Astrocyte of the spinal cord (primary cell): ENCODE results near the gene FRAS1.
A peak's percentile ranks its signal among the peaks of the same experiment; 100 is the strongest.

Experiments
- DNase-seq: peaks from one replicate; pipeline ENCODE4 v3.0.0; 2011; ENCODE audit warnings: low read depth, low spot score
- H3K4me3 ChIP-seq: 2 replicates; pipeline ENCODE4 v1.5.1; 2011; ENCODE audit warnings: low read depth, mild to moderate bottlenecking, low read length, moderate library complexity
- in situ Hi-C: cut with HindIII; loops from 2 replicates; pipeline ENCODE4 v1.10.0; 2017; ENCODE audit warnings: low sequenced_read_pairs
- TF ChIP-seq, protein P1 (sequence below): IDR thresholded peaks from 2 replicates; pipeline ENCODE4 v1.5.1; 2012; ENCODE audit warnings: low read depth, mild to moderate bottlenecking, low read length, inconsistent platforms

The FRAS1 gene

DNA sequence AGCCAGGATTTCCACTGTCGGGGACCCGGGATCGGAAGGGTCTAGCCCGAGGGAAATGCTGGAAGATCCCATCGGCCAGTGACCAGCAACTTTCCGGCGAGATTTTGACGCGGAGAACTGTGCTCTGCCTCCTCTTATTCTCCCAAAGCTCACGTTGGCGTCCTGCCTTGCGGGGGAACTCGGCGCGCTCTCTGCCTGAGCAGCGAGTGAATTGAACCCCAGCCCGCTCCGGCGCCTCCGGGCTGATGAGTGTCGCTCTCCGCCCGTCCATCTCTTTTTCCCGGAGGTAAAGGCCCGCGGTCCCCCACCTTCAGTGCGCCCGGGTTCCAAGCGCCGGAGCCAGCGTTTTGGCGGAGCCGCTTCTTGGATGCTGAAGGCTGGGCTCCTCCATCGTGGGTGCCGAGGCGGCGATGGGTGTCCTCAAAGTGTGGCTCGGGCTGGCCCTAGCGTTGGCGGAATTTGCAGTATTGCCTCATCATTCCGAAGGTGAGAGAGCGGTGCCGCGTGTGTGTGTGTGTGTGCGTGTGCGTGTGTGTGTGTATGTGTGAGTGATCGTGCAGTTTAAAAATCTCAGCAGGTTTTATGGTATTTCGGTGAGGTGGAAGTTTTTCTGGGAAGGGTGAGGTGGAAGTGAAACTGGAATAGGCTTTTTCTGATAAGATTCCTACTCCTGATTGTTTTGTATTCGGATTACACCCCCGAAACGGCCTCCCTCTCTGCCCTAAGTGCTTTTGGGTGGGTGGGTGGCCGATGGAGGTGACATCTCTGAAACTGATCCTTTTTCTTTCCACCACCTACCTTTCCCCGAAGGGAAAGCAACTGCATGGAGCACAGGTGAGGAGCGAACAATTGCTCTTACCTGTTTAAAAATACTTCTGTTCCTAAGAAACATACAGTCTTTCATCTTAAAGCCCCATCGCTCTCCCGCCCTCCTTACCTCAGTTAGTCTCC lies 752 bp downstream of the FRAS1 start:
- TF ChIP-seq, protein P1, sequence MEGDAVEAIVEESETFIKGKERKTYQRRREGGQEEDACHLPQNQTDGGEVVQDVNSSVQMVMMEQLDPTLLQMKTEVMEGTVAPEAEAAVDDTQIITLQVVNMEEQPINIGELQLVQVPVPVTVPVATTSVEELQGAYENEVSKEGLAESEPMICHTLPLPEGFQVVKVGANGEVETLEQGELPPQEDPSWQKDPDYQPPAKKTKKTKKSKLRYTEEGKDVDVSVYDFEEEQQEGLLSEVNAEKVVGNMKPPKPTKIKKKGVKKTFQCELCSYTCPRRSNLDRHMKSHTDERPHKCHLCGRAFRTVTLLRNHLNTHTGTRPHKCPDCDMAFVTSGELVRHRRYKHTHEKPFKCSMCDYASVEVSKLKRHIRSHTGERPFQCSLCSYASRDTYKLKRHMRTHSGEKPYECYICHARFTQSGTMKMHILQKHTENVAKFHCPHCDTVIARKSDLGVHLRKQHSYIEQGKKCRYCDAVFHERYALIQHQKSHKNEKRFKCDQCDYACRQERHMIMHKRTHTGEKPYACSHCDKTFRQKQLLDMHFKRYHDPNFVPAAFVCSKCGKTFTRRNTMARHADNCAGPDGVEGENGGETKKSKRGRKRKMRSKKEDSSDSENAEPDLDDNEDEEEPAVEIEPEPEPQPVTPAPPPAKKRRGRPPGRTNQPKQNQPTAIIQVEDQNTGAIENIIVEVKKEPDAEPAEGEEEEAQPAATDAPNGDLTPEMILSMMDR: no peak
- peak; percentile 49 for DNase-seq
- in situ Hi-C loops: no loop called here
- H3K4me3 ChIP-seq: peak overlapping the region; percentile 61

GRCh38 chr4:78058591-78059523 lies 1.7 kb downstream of the FRAS1 start:
- TF ChIP-seq, protein P1: no peak
- DNase-seq: peak; percentile 29
- H3K4me3 ChIP-seq: peak overlapping the region; percentile 61
- in situ Hi-C loops: no loop called here

GRCh38 chr4:78059524-78059889 lies 2.4 kb downstream of the FRAS1 start:
- TF ChIP-seq, protein P1: peak; percentile 62
- H3K4me3 ChIP-seq: peak overlapping the region; percentile 61
- in situ Hi-C loops: no loop called here
- peak; percentile 66 for DNase-seq

GRCh38 chr4:78059938-78060337 lies 2.8 kb downstream of the FRAS1 start:
- DNase-seq: no peak
- H3K4me3 ChIP-seq: no peak overlapping the region
- in situ Hi-C loops: no loop called here
- TF ChIP-seq, protein P1: no peak

- TF ChIP-seq, protein P1: no peak
- peak; percentile 4 for DNase-seq
- in situ Hi-C loops: no loop called here
- H3K4me3 ChIP-seq: no peak overlapping the region
Measured at GRCh38 chr4:78061939-78062570, 4.9 kb downstream of the FRAS1 start.
